Ovary (tissue), 9 donors: ENCODE data around the gene YKT6. TPM values are rescaled to one million over a fixed set of nuclear protein-coding genes. Genes with fewer than 3 reads are reported as not detected.

Source experiments
- DNase-seq, 5 donors: peaks; one replicate each; pipeline ENCODE4 v3.0.0-alpha.2; 2019 to 2020
- H3K27ac ChIP-seq, 2 donors: fragments of 200-600 bp; one replicate each; pipeline versions ENCODE4 v1.5.1 to v1.8.0; 2019 to 2022
- H3K27me3 ChIP-seq: fragments of 200-600 bp; one replicate; pipeline ENCODE4 v1.8.0; 2022
- H3K36me3 ChIP-seq: fragments of 200-600 bp; sonication (generic); one replicate; pipeline ENCODE4 v1.5.1; 2019
- H3K4me1 ChIP-seq: one replicate; pipeline ENCODE4 v1.8.1; 2013; ENCODE audit warnings: mild to moderate bottlenecking, moderate library complexity; ENCODE audit not compliant: insufficient read depth
- H3K4me3 ChIP-seq: fragments of 200-600 bp; sonication (generic); one replicate; pipeline ENCODE4 v1.5.1; 2017
- H3K9me3 ChIP-seq, 2 donors: fragments of 200-600 bp in 1 of 2; sonication (generic) in 1 of 2; one replicate each; pipeline versions ENCODE4 v1.5.1 to v1.8.1; 2013 to 2019; ENCODE audit warnings: mild to moderate bottlenecking in 1 of 2, moderate library complexity in 1 of 2
- CTCF ChIP-seq, 3 donors: fragments of 450-650 bp in 2 of 3; fragments of 200-600 bp in 1 of 3; IDR thresholded peaks; one replicate each; pipeline versions ENCODE4 v1.5.1 to v1.8.0; 2016 to 2022; ENCODE audit warnings: antibody characterized with exemption in 3 of 3, mild to moderate bottlenecking in 1 of 3
- EP300 ChIP-seq: sonication (generic); formaldehyde crosslinking; IDR thresholded peaks from one replicate; pipeline ENCODE4 v1.6.1; 2017; ENCODE audit warnings: antibody characterized with exemption
- POLR2A ChIP-seq: fragments of 450-650 bp; IDR thresholded peaks from one replicate; pipeline ENCODE4 v1.6.1; 2017; ENCODE audit warnings: antibody characterized with exemption, mild to moderate bottlenecking, moderate library complexity
- WGBS, 3 donors: extraction: QIAGEN DNeasy Blood & Tissue Kit in 1 of 3; methylation state at CpG; one replicate each; pipeline versions ENCODE4 v1.1.5 to v1.1.7; 2013 to 2017; 5-methylcytosine and 5-hydroxymethylcytosine counted together
- intact Hi-C, 4 donors: fragments of 100-400 bp; cut with DNase I; formaldehyde crosslinking; loops; one replicate each; pipeline versions ENCODE4 v1.11.0 to v1.15.1; 2022 to 2023
- polyA plus RNA-seq, 2 donors: library from polyadenylated mRNA; stranded (reverse); fragments of 200-250 nt in 1 of 2; fragments of 350-450 nt in 1 of 2; fragmentation: Illumina TruSeq in 1 of 2; extraction: RNeasy Lipid Tissue Mini Kit (QIAGEN cat#74804) in 1 of 2; gene quantifications; one replicate each; pipeline ENCODE4 v1.2.3, GENCODE V29; 2013 to 2014
- total RNA-seq, 7 donors: library from RNA; depleted of rRNA in 2 of 7; stranded (reverse); fragments of >200 nt in 2 of 7; fragmentation: NEBNext Ultra II Directional in 3 of 7; extraction: Animal tissue kit (Norgen Biotek cat#: 25700) in 3 of 7; gene quantifications; one replicate each; pipeline versions ENCODE4 v1.1.0 to v1.2.4, GENCODE V29; 2016 to 2023
- donor health status: DM: no; HTN: no; CAD: no; lungs with moderate emphysema.
- donor health status: DM: no; HTN: no; CAD: no.
- donor health status: Bipolar disorder and iron deficiency.
- donor health status: DM: yes; HTN: yes; CAD: no.
- donor health status: DM: no; HTN: no; CAD: no.
- donor health status: DM: yes; HTN: yes; CAD: no.

YKT6 gene
- total and polyA plus RNA-seq, 9 donors, result 22.2 to 68.0 (median 40.5) TPM

- no peak for DNase-seq
- no peak overlapping the region for H3K27ac ChIP-seq
- 77 to 81% (median 78%) methylated on average over 10 of the region's 10 CpGs for WGBS, 3 donors
- H3K27me3 ChIP-seq, result no peaks in the 10 kb centered on the region
- no peak for TF ChIP-seq EP300
- TF ChIP-seq CTCF (IDR thresholded peaks at IDR 0.05), result no peak
- no peak for TF ChIP-seq POLR2A
- H3K4me1 ChIP-seq, result no peaks in the 10 kb centered on the region
- intact Hi-C loops, result no loop called here
- no peak overlapping the region for H3K4me3 ChIP-seq
- H3K36me3 ChIP-seq, result no peaks in the 10 kb centered on the region
- H3K9me3 ChIP-seq, result no peaks in the 10 kb centered on the region
Observed at GRCh38 chr7:44158096-44158872, 42.5 kb upstream of the YKT6 start.

GRCh38 chr7:44158873-44159631, 41.7 kb upstream of the YKT6 start:
- TF ChIP-seq CTCF (IDR thresholded peaks at IDR 0.05), result no peak
- no peak for TF ChIP-seq POLR2A
- no peak for TF ChIP-seq EP300
- H3K27me3 ChIP-seq, result no peaks in the 10 kb centered on the region
- intact Hi-C loops, result no loop called here

GRCh38 chr7:44159824-44160630, 40.8 kb upstream of the YKT6 start:
- Histone ChIP-seq H3K9me3 (no peaks in the 10 kb centered on the region), H3K4me1 (no peaks in the 10 kb centered on the region), H3K27ac (no peak overlapping the region), H3K36me3 (no peaks in the 10 kb centered on the region), H3K27me3 (no peaks in the 10 kb centered on the region), H3K4me3 (no peak overlapping the region)
- DNase-seq, result no peak
- intact Hi-C loops, result no loop called here
- WGBS, 3 donors, result 83 to 96% (median 92%) methylated on average over 5 of the region's 5 CpGs
- TF ChIP-seq POLR2A (no peak), EP300 (no peak), CTCF (IDR thresholded peaks at IDR 0.05) (no peak)

More at GRCh38 chr7:44158873-44159631, 41.7 kb upstream of the YKT6 start:
- 92 to 94% (median 92%) methylated on average over 12 of the region's 12 CpGs for WGBS, 3 donors
- H3K36me3 ChIP-seq, result no peaks in the 10 kb centered on the region
- no peak overlapping the region for H3K4me3 ChIP-seq
- DNase-seq, result no peak
- H3K4me1 ChIP-seq, result no peaks in the 10 kb centered on the region
- no peaks in the 10 kb centered on the region for H3K9me3 ChIP-seq
- no peak overlapping the region for H3K27ac ChIP-seq

- Histone ChIP-seq H3K4me3 (no peak overlapping the region), H3K27ac (no peak overlapping the region), H3K27me3 (no peaks in the 10 kb centered on the region), H3K36me3 (no peaks in the 10 kb centered on the region), H3K9me3 (no peaks in the 10 kb centered on the region), H3K4me1 (no peaks in the 10 kb centered on the region)
- TF ChIP-seq EP300 (no peak), POLR2A (no peak), CTCF (IDR thresholded peaks at IDR 0.05) (no peak)
- intact Hi-C loops, result no loop called here
- 92 to 100% (median 98%) methylated on average over 2 of the region's 2 CpGs for WGBS, 3 donors
- DNase-seq, result no peak
Observed at GRCh38 chr7:44161371-44161770, 39.4 kb upstream of the YKT6 start.
